HG03521 (cell line): ENCODE results near the gene NCOA1.
"Not testable (repeated sequence)": the region's sequence is repeated elsewhere in the genome, so short reads cannot be mapped to it uniquely, and the experiment has no call there.

Experiments
- ATAC-seq: cut with Tn5 transposase; IDR thresholded peaks from one replicate; pipeline ENCODE4 v1.9.1; 2021; ENCODE audit warnings: mild to moderate bottlenecking, moderate library complexity; ENCODE audit not compliant: unreplicated experiment

Gene NCOA1

DNA sequence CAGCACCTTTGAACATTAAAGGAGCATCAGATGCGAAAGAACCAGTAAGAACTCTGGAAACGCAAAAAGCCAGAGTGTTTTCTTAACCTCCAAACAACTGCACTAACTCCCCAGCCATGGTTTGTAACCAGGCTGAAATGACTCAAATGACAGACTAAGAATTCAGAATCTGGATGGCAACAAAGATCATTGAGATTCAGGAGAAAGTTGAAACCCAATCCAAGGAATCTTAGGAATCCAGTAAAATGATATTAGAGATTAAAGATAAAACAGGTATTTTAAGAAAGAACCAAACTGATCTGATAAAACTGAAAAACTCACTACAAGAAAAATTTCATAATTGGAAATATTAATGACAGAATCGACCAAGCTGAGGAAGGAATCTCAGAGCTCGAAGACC, 185.4 kb downstream of the NCOA1 start:
- ATAC-seq: no peak

DNA sequence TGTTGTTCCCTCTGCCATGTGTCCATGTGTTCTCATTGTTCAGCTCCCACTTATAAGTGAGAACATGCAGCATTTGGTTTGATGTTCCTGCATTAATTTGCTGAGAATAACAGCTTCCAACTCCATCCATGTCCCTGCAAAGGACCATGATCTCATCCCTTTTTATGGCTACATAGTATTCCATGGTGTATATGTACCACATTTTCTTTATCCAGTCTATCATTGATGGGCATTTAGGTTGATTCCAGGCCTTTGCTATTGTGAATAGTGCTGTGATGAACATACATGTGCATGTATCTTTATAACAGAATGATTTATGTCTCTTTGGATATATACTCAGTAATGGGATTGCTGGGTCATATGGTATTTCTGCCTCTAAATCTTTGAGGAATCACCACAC, 187.0 kb downstream of the NCOA1 start:
- not testable (repeated sequence) for ATAC-seq

GRCh38 chr2:24680196-24680595, 189.1 kb downstream of the NCOA1 start:
- ATAC-seq: no peak

DNA sequence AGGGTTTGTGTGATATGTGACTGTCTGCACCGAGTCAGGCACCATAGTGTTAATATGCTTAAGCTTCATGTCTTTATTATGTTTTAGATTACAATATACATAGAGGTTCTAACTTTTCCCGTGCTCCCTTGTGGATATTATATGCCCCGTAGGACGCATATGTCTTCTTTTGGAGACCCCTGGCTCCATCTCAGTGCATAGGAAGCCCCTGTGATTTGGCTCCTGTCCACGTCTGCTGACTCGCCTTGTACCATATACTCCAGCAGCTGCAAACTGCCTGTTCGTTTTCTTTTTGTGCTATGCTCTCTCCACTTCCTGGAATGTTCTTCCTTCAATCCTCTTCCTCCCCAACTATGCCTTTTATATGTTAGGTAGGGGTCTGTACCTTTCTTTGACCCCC, 191.2 kb downstream of the NCOA1 start:
- no peak for ATAC-seq

- ATAC-seq: no peak
These were observed 192.4 kb downstream of the NCOA1 start for GRCh38 chr2:24683408-24683807.

GRCh38 chr2:24690524-24690923, 199.5 kb downstream of the NCOA1 start:
- ATAC-seq: no peak

DNA sequence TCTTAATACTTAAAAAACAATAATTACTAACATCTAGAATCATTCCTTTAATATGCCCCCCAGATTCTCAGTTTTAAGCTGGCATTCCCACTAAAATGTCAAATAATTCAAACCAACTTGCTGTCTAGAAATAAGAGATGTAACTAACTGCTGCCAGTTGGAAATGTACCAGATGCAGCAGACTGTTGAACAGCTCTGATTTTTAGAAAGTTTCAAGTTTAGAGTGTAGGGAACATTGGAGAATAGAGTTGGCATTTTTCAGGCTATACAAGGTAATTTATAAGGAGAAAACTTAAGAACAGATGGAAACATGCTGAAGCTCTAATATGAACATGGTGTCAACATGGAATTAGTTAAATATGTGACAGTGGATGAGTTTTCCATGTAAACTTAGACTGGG, 200.8 kb downstream of the NCOA1 start:
- no peak for ATAC-seq

DNA sequence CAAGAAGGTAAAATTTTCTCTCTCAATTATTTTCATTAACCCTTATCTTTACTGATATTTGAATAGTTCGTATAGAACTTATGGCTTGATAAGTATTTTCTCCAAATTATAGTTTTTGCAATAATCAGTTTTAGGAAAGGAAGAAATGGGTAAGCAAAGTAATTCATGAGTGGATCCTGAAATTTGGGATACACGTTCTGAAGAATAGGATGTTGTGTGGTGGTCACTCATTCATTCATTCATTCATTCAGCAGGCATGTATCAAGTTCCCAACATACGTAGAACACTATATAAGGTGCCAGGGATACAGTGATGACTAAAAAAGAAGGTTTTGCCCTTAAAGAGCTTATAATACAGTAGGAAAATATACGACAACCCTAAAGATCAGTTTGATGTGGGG, 206.7 kb downstream of the NCOA1 start:
- ATAC-seq: no peak

DNA sequence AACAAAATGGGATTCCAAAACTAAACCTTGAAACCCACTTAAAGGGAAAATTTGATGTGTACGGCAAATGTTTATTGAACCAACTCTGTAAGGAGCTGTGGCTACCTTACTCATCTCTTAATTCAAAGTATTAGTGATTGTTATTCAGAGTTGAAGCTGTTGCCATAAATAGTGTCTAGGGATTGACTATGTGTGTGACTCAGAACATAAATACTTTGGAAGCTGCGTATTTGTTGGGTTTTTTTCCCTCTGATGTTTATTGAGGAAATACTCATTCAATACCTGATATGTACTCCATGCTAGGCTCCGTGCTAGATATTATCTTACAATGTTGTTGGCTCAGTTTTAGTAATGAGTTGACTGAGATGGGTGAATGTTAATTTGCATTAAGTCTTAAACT, 211.7 kb downstream of the NCOA1 start:
- ATAC-seq: no peak

- no peak for ATAC-seq
These were observed 213.6 kb downstream of the NCOA1 start for GRCh38 chr2:24704692-24705091.

DNA sequence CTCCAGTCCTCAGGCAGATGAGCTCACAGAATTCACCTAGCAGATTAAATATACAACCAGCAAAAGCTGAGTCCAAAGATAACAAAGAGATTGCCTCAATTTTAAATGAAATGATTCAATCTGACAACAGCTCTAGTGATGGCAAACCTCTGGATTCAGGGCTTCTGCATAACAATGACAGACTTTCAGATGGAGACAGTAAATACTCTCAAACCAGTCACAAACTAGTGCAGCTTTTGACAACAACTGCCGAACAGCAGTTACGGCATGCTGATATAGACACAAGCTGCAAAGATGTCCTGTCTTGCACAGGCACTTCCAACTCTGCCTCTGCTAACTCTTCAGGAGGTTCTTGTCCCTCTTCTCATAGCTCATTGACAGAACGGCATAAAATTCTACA, 216.1 kb downstream of the NCOA1 start:
- ATAC-seq: no peak

GRCh38 chr2:24708537-24709152, 217.6 kb downstream of the NCOA1 start:
- no peak for ATAC-seq

GRCh38 chr2:24710806-24711205, 219.8 kb downstream of the NCOA1 start:
- no peak for ATAC-seq

DNA sequence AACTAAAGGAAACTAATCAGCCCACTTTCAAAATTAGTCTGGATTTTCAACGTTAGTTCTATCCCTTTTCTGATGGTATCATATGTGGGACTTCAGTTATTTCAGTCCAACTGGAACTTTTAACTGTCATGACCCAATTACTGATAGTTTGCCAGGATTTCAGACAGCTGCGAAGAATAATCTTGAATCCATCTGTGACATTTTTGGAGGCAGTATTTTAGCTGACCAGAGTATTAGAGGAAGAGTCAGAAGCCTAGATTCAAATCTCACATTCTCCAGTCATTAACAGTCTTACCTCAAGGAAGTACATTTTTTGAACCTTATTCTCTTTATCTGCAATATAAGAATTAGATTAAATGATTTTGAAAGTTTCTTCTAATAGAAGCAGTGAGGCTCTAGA, 220.8 kb downstream of the NCOA1 start:
- no peak for ATAC-seq

- no peak for ATAC-seq
These were observed 221.2 kb downstream of the NCOA1 start for GRCh38 chr2:24712296-24712695.

GRCh38 chr2:24717263-24717951, 226.4 kb downstream of the NCOA1 start:
- no peak for ATAC-seq

GRCh38 chr2:24720310-24720709, 229.3 kb downstream of the NCOA1 start:
- peak; percentile 77 for ATAC-seq

DNA sequence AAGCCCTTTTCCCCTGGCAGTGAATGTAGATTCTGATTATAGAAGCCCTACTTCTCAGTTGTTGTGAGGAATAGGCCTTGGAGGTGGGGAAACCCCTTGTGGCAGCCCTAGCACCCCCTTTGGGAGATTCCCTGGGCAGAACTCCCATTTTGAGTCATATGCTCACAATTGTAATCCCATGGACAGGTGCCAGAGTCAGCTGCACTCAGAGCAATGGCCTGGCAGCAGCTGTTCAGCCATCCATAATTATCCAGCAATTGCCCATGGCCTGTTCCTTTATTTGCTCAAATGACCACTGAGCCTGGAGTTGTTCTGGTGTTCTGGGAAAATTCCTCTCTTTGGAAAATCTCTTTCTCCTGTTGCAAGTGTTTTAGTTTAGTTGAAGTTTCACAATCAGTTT, 230.4 kb downstream of the NCOA1 start:
- ATAC-seq: no peak

- ATAC-seq: no peak
These were observed 231.2 kb downstream of the NCOA1 start for GRCh38 chr2:24722141-24722790.

DNA sequence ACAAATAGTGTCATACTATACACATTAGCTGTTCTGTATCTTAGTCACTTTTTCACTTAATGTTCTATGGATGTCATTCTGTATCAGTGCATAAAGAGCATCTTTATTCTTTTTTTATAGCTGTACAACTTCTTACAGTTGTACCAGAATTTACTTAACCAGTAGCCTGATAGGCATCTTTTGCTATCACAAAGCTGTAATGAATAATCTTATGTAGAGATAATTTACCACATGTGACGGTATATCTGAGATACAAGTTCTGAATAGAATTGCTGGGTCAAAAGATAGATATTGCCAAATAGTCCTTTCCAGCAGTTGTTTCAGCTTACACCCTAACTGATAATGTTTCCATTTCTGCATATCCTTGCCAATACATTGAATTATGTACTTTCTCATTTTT, 232.1 kb downstream of the NCOA1 start:
- ATAC-seq: no peak

DNA sequence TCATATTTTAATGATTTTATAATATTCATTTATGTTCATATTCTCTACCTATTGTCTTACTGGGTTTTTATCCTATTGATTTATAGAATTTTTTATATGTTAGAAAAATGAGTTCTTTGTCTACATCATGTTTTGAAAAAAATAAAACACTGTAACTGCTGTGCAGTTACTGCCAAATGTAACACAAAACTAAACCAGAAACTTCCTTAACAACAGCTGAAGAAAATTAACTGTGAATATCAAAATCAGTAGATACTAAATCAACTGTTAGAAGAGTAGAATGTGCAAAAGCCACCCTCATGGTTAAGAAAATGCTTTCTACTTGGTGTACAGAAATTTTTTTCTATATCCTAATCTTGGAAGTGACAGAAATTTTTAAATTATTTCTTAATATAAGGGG, 232.6 kb downstream of the NCOA1 start:
- no peak for ATAC-seq

GRCh38 chr2:24724111-24724775, 233.2 kb downstream of the NCOA1 start:
- ATAC-seq: no peak
